NCI-H446 (cell line): ENCODE measurements around the gene RAB6A.
"Not testable (repeated sequence)": the region's sequence is repeated elsewhere in the genome, so short reads cannot be mapped to it uniquely, and the experiment has no call there.

Experiments
- DNase-seq, 2 experiments: peaks; one replicate each; lab custom pipeline; 2025; lab: John Stamatoyannopoulos, UW

RAB6A gene

DNA sequence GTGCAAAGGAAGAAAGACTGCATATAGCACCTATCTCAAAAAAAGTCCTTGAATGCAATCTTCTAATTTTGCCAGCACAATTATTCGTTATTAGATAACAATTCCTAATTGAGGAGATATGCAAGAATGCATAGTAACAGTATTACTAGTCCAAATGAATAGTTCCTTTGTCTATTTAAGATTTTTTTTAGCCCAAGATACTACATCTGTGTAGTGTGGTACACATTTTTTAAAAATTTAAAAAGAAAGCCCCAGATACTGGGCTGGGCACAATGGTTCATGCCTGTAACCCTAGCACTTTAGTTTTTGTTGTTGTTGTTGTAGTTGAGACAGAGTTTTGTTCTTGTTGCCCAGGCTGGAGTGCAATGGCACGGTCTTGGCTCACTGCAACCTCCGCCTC lies 43.7 kb downstream of the RAB6A start:
- no peak for DNase-seq

DNA sequence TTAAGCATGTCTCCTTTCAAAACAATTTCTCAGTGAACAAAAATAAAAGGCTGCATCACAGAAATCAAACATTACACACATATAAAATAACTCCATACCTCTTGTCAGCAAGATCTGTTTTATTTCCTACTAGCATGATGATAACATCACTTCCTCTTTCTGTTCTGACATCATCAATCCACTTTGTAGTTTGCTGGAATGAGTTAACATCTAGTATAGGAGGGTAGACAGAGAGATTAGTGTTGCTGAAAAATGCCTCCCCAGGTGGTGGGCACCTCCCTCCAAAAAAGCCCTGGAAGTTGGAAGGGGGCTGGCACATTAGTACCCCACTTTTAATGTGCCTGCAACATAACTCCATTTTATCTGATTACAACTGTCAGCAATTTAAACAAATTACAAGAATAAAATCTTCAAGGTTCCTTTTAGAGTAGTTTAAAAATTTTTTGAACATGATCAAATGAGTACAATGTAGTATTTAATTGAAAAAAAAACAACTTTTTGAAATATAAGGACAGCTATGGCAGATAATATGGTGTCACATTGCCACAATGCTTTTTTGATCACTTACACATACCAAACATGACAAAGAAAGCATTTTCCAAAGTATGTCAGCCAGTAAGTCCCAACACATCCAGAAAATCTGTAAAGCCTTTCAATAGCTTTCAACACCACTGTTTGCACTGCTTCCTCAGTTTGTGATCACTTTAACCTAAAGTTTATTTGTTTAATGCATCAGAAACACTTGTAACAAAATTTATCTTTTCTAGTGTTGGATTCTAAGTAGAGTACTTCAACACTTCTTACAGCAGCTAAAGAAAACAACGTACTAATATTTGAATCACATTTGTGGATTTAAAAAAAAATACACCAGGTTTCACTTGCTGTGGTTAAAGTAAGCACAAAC lies 44.5 kb downstream of the RAB6A start:
- DNase-seq, result no peak

DNA sequence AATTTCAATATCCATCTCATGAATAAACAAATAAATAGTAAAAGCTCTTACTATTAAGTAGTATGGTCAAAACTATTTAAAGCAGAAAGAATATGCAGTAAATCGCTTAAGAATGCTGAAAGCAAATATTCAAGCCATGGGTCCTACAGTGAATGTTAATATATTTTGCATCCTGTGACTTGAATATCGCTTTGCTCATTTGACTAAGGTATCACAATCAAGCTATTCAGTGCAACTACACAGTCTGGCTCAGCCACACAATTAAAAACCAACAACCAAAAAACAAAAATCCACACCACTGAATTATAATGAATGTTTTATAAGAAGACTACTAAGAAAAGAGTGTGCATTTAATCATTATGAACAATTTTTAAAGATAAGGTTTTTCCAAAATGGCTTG lies 45.3 kb downstream of the RAB6A start:
- no peak for DNase-seq

DNA sequence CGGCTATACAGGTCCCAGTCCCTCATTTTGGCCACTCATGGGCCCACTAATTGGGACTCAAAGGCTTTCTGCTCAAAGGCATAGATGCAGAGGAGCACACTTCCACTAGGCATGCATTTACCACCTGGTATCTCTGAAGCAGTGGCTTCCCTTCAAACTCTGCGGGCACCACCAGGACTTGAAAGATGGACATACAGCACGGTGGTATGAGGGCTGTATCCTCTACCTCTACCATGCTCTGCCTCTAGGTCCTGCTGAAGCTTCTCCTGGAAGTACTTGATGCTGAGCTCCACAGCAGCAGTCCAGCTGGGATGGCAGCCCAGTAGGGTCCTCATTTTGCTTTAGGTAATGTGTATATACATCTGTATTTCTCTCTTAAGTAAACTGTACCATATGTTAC lies 49.9 kb downstream of the RAB6A start:
- DNase-seq, result no peak

DNA sequence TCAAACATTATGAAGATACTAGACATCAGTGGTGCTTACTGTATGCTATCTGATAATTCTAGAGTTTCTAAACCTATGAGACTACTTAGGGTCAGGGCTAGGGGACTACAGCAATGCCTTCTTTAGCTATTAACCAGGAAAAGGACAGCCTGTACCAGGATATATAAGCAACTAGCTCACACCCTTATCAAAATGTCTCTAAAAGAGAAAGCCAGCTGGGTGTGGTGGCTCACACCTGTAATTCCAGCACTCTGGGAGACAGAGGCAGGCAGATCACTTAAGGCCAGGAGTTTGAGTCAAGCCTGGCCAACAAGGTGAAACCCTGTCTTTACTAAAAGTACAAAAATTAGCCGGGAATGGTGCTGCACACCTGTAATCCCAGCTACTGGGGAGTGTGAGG lies 55.8 kb downstream of the RAB6A start:
- no peak for DNase-seq

DNA sequence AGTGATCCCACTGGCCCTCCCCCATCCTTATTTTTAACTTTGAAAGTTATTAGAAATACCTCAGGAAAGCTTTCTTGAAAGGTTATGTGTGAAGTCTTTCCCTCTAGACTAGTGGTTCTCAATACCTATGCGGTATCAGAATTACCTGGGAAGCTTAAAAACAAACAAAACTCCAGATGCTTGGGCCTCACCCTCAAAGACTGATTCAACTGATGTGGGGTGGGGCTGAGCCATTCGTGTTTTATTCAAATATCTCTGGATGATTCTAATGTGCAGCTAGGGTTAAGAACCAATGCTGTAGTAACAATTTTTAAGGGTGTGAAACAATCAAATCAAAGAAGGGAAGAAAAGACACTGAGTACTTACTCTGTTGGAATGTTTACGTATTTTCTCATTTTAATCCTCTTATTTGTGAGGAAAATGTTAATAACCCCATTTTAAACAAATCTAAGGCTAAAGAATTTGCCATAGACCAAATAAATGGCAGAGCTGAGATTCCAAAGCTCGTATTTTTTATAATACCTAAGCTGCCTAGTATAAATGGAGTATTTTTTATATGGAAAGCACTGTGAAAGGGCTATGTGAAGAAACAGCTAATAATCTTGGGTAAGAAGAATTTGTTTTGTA lies 66.9 kb downstream of the RAB6A start:
- DNase-seq, result no peak

DNA sequence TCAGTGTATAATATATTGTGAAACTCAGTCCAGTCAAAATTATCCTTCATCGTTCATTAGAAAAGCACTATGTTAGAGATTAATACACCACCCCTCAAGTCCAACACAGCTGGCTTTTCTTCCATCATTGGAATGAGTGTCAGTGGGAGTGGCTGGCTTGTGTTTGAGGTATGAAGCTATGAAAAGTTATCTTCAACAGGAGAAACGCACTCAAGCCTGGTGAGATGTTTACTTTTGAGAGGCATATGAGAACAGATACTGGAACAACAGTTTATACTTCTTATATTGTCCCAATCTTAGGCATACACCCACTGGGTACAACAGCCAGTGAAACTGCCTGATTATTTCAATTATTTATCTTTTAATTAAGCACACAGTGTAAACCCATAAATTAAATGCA lies 80.2 kb downstream of the RAB6A start:
- DNase-seq, result no peak

DNA sequence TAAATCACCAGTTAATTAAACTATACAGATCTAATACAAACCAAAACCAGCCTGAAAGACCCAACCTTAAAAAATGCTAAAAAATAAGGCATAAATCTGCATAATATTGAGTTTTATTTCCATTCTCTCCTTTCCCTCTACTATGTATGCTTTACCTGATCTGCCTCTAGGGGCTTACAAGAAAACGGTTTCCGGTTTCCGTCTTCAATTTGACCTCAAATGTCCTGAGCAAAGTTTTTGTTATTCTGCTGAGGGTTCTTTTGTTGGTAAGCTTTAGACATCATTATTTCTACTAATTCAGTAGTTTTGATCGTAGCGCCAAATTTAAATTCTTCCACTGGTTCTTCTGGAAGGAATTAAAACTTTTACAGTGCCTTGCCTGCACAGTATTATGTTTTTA lies 84.3 kb downstream of the RAB6A start:
- DNase-seq, result not testable (repeated sequence)

DNA sequence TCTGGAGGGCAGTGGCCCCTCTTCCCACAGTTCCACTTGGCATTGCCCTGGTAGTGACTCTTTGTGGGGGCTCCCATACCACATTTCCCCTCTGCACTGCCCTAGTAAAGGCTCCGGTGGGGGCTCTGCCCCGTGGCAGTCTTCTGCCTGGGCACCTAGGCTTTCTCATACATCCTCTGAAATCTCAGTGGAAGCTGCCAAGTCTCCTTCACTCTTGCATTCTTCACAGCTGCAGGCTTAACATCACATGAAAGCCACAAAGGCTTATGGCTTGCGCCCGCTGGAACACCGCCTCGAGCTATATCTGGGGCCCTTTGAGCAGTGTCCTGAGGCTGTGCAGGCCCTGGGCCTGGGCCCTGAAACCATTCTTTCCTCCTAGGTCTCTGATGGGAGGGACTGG lies 89.2 kb downstream of the RAB6A start:
- DNase-seq, result no peak

DNA sequence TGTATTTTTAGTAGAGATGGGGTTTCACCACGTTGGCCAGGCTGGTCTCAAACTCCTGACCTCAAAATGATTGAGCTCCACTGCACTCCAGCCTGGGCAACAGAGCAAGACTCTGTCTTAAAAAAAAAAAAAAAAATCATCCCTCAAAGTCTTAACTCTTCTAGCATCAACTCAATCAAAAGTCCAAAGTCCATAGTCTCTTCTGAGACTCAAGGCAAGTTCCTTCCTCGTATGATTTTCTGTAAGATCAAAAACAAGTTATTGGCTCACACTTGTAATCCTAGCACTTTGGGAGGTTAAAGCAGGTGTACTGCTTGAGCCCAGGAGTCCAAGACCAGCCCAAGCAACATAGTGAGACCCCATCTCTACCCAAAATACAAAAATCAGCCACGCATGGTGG lies 90.1 kb downstream of the RAB6A start:
- no peak for DNase-seq

DNA sequence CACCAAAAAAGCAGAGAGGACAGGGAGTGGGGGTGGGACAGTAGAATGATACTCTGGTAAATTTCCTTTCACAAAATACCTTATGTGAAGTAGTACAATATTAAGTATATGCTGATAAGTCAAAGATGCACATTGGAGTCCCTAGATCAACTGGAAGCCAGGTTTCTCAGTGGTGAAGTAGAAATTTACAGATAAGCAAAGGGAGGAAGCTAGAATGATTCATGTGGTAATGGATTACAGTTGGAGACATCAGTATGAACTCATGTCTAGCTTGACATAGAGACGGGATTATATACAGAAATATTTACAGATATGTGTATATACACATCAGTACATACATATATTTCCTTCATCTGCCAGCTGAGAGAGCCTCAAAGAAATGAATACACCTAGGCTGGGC lies 93.0 kb downstream of the RAB6A start:
- no peak for DNase-seq

DNA sequence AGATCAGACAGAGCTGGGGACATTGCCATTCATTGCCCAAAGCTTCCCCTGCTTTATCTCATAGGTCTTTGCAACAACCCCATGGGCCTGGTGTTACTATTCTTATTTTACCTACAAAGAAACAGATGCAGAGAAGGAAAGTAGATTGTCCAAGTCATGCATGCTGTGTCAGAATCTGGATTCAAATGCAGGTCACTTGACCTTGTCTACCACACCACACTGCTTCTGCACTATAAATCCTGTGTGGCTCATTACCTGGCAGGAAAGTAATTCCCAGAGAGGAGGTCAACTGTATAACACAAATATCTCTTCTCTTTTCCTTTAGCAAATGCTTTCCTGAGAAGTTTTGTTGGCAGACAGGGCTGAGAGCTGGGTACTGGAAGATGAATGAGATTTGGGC lies 96.0 kb downstream of the RAB6A start:
- DNase-seq, result no peak

DNA sequence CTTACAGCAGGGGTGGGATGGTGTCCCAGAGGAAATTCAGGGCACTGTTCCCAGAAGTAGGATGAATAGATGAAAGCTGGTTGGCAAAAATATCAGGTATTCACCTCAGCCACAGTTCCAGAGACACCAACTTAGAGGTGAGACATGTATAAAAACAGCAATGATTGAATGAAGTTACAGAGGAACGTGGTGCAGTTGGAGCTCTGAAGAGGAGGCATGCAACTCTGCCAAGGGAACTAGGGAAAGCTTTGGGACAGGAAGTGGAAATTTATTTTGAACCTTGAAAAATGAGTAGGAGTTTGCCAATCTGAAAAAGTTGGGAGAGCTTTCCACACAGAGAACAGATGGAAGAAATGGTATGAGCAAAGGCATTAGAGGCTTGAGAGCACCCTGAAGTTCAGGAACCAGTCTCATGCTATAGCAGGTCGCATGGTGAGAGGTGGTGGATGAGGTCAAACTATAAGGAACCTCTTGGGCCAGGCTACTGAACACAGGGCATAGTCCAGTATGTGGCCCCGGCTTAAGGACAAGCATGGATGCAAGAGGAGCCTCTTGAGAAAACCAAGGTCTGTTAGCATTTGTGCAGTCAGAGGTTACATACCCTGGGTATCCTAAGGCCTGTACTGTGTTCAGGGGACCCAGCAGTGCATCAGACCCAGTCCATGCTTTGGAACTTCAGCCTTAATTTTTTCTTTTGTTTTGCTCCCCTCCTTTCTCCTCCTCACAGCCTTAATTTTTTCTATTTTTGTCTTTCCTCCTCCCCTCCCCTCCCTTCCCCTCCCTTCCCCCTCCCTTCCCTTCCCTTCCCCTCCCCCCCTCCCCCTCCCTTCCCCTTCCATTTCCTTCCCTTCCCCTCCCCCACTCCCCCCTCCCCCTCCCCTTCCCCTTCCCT lies 97.0 kb downstream of the RAB6A start:
- DNase-seq, result no peak

DNA sequence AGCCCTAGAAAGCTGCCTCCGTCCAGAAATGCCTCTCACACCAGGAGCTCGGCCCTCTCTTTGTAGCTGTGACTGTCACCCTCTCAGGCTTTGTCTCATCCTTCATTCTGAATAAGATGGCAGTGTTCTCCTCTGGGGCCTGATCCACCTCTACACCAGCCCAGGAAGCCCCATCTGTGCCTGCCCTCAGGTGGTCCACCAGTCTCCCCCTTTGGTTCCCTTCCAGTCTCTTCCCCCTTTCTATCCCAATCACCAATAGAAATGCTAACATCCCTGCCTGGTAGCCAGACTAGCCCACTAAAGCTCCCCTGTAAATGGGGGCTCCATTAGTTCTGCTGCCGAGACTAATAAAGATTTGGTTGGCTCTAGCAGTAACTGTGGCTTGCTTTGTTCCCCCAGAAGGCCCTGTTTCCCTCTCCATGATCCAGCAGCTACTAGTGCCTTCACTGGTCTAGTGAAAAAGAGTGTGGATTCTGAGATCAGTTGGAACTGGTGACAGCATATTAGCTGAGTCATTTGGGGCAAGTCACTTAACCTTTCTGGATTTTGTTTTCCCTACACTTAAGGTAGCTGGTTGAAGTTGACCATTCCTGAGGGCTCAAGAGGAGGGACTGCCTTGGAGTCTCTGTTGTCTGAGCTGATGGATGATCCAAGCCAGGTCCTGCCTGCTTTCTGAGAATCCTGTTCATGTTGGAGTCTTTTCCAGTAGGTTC lies 98.3 kb downstream of the RAB6A start:
- no peak for DNase-seq

DNA sequence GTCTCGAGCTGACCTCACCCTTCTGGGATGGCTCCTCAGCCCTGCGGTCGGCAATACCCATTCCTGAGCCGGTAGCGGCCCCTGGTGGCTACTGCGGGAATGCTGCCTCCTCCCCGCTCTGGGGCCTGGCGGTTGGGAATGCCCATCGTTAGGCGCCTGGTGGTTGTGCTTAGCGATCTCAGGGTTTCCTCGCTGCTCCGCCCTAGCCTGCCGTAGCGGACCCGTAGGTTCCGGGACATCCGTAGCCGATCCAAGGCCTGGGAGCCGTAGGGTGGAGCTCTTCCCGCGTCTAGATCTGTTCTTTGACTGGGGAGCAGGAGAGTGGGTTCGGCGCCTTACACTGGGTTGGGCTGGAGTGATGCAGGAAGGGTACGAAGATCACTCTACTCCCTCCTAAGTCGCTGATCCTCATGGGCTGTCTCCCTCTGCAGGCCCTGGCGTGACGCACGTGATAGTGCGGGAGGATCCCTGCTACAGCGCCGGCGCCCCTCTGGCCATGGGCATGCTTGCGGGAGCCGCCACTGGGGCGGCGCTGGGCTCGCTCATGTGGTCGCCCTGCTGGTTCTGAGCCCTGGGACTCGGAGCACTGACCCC lies 99.7 kb downstream of the RAB6A start:
- peak; percentile 58 to 92 for DNase-seq

DNA sequence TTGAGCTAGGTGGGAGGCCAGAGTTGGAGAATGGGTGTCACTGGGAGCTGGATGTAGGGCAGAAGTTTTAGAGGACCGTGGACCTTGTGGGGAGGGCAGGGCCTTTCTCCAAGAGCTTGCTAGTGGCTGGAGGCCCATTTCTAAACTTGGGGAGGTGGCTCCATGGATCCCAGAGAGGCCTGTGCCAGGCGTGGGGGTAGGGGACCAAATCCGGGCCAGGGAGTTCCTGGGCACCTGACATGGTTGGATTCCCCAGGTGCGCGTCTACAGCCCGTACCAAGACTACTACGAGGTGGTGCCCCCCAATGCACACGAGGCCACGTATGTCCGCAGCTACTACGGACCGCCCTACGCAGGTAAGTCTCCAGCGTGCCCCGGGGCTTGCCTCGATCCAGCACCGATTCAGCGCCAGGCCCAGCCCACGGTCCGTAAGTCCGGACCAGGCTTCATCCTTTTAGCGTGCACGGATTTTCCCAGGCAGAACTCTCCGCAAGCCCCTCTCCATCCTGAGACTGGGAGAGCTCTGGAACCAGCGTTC lies 100.3 kb downstream of the RAB6A start:
- no peak for DNase-seq

DNA sequence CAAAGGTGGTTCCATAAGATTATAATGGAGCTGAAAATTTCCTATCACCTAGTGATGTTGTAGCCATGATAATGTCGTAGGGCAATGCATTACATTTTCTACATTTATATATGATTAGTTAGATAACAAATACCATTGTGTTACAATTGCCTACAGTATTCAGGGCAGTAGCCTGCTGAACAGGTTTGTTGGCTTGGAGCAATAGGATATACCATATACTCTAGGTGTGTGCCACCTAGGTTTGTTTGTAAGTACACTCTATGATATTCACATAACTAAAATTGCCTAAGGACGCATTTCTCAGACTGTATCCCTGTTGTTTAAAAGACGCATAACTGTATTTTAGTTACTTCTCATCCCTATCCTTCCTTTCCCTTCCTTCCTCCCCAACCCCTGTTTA lies 100.9 kb downstream of the RAB6A start:
- no peak for DNase-seq

DNA sequence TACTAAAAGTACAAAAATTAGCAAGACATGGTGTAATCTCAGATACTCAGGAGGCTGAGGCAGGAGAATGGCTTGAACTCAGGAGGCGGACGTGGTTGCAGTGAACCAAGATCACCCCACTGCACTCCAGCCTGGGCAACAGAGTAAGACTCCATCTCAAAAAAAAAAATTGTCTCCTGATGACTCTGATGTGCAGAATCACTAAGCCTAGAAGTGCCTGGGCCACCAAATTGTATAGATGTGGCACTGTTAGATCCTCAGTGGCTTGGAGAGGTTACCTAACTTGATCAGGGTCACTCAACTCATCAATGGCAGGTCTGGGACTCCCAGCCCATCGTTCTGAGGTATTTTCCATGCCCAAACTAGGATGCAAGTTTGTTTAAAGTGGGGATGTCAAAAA lies 103.9 kb downstream of the RAB6A start:
- no peak for DNase-seq

DNA sequence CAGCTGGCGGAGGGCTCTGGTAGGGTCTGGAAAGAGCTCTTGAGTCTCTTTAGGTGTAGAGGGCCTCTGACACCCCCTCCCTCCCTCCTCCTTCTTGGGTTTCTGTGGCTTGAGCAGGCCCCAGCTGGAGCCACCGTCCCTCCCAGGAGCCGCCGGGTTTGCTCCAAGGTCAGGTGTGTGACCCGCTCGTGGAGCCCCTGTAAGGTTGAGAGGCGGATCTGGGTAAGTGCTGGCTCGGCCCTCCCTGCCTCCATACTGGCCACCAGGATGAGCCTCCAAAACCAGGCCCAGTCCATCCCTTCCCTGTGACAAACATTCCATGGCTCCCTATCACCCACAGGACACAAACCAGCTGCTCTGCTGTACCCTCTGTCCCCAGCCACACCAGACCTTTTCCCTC lies 105.2 kb downstream of the RAB6A start:
- DNase-seq, result no peak

DNA sequence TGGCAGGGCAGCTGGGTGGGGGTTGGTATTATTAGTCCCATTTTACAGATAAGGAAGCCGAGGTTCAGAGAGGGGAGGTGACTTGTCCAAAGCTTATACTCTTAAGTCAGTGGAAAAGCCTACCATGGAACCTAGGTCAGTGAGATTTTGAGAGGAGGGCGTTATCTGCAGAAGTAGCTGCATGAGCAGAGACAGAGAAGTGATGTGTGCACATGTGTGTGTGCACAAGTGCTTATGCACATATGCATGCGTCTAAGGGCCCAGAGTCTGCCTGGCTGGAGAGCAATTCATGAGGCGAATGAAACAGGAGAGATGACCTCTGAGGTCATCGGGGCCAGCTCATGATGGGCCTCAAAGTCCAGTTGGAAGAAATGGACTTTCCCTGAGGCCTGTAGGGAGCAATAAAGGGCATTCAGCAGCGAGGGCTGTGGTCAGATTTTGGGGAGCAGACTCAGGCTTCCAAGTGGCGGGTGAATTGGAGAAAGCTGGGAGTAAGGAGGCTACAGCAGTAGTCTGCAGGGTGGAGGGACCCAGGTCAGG lies 106.3 kb downstream of the RAB6A start:
- DNase-seq, result no peak

DNA sequence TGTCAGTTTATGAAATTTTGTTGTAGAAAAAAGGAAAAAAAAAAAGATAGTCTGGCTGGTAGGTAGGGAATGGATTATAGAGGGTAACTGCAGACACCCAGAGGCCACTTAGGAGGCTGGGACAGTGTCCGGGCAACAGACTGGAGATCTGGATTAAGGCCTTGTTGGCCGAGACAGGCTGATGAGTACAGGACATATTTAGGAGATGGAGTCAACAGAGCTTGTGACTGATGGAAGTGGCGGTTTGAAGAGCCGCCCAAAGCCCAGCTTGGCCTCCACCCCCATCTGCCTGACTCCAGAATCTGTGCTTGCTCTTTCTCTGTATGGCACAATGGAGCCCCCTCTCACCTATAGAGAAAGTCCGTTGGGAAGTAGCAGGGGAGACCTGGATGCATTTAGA lies 106.9 kb downstream of the RAB6A start:
- DNase-seq, result no peak
